HUES64 (cell line): Measurements from ENCODE around the gene LIMK2.

Source experiments
- H3K27ac ChIP-seq: 2 replicates; pipeline ENCODE4 v1.7.0; 2013; ENCODE audit warnings: low read depth, low read length, inconsistent platforms
- H3K27me3 ChIP-seq: 2 replicates; pipeline ENCODE4 v1.6.1; 2013; ENCODE audit warnings: mild to moderate bottlenecking, low read length; ENCODE audit not compliant: insufficient read depth
- H3K36me3 ChIP-seq: 2 replicates; pipeline ENCODE4 v1.6.1; 2013; ENCODE audit warnings: mild to moderate bottlenecking, low read length; ENCODE audit not compliant: insufficient read depth
- H3K4me1 ChIP-seq: 2 replicates; pipeline ENCODE4 v1.6.1; 2013; ENCODE audit warnings: mild to moderate bottlenecking, low read length, moderate library complexity; ENCODE audit not compliant: insufficient read depth
- H3K4me3 ChIP-seq: 2 replicates; pipeline ENCODE4 v1.5.1; 2013; ENCODE audit warnings: mild to moderate bottlenecking, low read length, moderate library complexity
- H3K9ac ChIP-seq: 2 replicates; pipeline ENCODE4 v1.6.1; 2013; ENCODE audit warnings: mild to moderate bottlenecking, low read depth, low read length
- H3K9me3 ChIP-seq: 2 replicates; pipeline ENCODE4 v1.6.1; 2013; ENCODE audit warnings: low read depth, low read length; ENCODE audit not compliant: insufficient read depth
- WGBS: fragments of 150-250, 120-280 bp; methylation state at CpG from one replicate; pipeline ENCODE4 v1.1.7; 2013; ENCODE audit warnings: missing lambda C conversion rate; 5-methylcytosine and 5-hydroxymethylcytosine counted together

Gene LIMK2

GRCh38 chr22:31276426-31277167 lies 64.5 kb downstream of the LIMK2 start:
- no peaks in the 10 kb centered on the region for H3K27me3 ChIP-seq
- peaks cover 2% of the 10 kb centered on the region; the same call in 1 of the 2 replicates for H3K4me1 ChIP-seq
- no peak overlapping the region for H3K27ac ChIP-seq
- H3K36me3 ChIP-seq: peaks cover 61% of the 10 kb centered on the region
- no peak overlapping the region for H3K4me3 ChIP-seq
- 95% methylated on average over 69 of the region's 69 CpGs for WGBS
- H3K9me3 ChIP-seq: no peaks in the 10 kb centered on the region
- no peak overlapping the region for H3K9ac ChIP-seq

DNA sequence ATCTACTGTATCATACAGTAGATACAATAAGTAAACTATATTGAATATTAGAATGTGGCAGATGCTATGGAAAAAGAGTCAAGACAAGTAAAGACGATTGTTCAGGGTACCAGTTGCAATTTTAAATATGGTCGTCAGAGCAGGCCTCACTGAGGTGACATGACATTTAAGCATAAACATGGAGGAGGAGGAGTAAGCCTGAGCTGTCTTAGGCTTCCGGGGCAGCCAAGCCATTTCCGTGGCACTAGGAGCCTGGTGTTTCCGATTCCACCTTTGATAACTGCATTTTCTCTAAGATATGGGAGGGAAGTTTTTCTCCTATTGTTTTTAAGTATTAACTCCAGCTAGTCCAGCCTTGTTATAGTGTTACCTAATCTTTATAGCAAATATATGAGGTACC lies 65.6 kb downstream of the LIMK2 start:
- 97% methylated on average over 5 of the region's 5 CpGs for WGBS
- Histone ChIP-seq H3K9me3 (no peaks in the 10 kb centered on the region), H3K36me3 (peaks cover 52% of the 10 kb centered on the region), H3K4me1 (no peaks in the 10 kb centered on the region; the same call in 1 of the 2 replicates), H3K9ac (no peak overlapping the region), H3K4me3 (no peak overlapping the region), H3K27me3 (no peaks in the 10 kb centered on the region), H3K27ac (no peak overlapping the region)

GRCh38 chr22:31278151-31278621 lies 66.1 kb downstream of the LIMK2 start:
- WGBS: 91% methylated on average over 9 of the region's 9 CpGs
- Histone ChIP-seq H3K27me3 (no peaks in the 10 kb centered on the region), H3K9ac (no peak overlapping the region), H3K9me3 (no peaks in the 10 kb centered on the region), H3K4me1 (no peaks in the 10 kb centered on the region), H3K4me3 (no peak overlapping the region), H3K27ac (no peak overlapping the region), H3K36me3 (peaks cover 49% of the 10 kb centered on the region)

DNA sequence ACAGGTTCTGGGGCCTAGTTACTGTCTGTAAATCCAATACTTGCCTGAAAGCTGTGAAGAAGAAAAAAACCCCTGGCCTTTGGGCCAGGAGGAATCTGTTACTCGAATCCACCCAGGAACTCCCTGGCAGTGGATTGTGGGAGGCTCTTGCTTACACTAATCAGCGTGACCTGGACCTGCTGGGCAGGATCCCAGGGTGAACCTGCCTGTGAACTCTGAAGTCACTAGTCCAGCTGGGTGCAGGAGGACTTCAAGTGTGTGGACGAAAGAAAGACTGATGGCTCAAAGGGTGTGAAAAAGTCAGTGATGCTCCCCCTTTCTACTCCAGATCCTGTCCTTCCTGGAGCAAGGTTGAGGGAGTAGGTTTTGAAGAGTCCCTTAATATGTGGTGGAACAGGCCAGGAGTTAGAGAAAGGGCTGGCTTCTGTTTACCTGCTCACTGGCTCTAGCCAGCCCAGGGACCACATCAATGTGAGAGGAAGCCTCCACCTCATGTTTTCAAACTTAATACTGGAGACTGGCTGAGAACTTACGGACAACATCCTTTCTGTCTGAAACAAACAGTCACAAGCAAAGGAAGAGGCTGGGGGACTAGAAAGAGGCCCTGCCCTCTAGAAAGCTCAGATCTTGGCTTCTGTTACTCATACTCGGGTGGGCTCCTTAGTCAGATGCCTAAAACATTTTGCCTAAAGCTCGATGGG lies 66.7 kb downstream of the LIMK2 start:
- H3K4me1 ChIP-seq: no peaks in the 10 kb centered on the region
- WGBS: 88% methylated on average over 6 of the region's 6 CpGs
- no peak overlapping the region for H3K9ac ChIP-seq
- H3K9me3 ChIP-seq: no peaks in the 10 kb centered on the region
- no peak overlapping the region for H3K27ac ChIP-seq
- H3K4me3 ChIP-seq: no peak overlapping the region
- peaks cover 45% of the 10 kb centered on the region for H3K36me3 ChIP-seq
- H3K27me3 ChIP-seq: no peaks in the 10 kb centered on the region

DNA sequence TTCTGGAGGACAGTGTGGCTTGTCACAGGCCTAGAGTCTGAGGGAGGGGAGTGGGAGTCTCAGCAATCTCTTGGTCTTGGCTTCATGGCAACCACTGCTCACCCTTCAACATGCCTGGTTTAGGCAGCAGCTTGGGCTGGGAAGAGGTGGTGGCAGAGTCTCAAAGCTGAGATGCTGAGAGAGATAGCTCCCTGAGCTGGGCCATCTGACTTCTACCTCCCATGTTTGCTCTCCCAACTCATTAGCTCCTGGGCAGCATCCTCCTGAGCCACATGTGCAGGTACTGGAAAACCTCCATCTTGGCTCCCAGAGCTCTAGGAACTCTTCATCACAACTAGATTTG lies 67.2 kb downstream of the LIMK2 start:
- peaks cover 40% of the 10 kb centered on the region for H3K36me3 ChIP-seq
- H3K4me3 ChIP-seq: no peak overlapping the region
- H3K9ac ChIP-seq: no peak overlapping the region
- no peaks in the 10 kb centered on the region for H3K9me3 ChIP-seq
- no peak overlapping the region for H3K27ac ChIP-seq
- no peaks in the 10 kb centered on the region for H3K4me1 ChIP-seq
- H3K27me3 ChIP-seq: no peaks in the 10 kb centered on the region

DNA sequence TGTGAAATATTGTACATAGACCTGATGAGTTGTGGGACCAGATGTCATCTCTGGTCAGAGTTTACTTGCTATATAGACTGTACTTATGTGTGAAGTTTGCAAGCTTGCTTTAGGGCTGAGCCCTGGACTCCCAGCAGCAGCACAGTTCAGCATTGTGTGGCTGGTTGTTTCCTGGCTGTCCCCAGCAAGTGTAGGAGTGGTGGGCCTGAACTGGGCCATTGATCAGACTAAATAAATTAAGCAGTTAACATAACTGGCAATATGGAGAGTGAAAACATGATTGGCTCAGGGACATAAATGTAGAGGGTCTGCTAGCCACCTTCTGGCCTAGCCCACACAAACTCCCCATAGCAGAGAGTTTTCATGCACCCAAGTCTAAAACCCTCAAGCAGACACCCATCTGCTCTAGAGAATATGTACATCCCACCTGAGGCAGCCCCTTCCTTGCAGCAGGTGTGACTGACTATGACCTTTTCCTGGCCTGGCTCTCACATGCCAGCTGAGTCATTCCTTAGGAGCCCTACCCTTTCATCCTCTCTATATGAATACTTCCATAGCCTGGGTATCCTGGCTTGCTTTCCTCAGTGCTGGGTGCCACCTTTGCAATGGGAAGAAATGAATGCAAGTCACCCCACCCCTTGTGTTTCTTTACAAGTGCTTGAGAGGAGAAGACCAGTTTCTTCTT lies 67.9 kb downstream of the LIMK2 start:
- no peaks in the 10 kb centered on the region for H3K4me1 ChIP-seq
- no peak overlapping the region for H3K27ac ChIP-seq
- no peak overlapping the region for H3K4me3 ChIP-seq
- no peaks in the 10 kb centered on the region for H3K27me3 ChIP-seq
- H3K36me3 ChIP-seq: peaks cover 35% of the 10 kb centered on the region
- no peaks in the 10 kb centered on the region for H3K9me3 ChIP-seq
- no peak overlapping the region for H3K9ac ChIP-seq

- H3K4me3 ChIP-seq: no peak overlapping the region
- no peaks in the 10 kb centered on the region for H3K9me3 ChIP-seq
- no peak overlapping the region for H3K27ac ChIP-seq
- H3K4me1 ChIP-seq: no peaks in the 10 kb centered on the region
- 86% methylated on average over 4 of the region's 4 CpGs for WGBS
- H3K9ac ChIP-seq: no peak overlapping the region
- peaks cover 23% of the 10 kb centered on the region for H3K36me3 ChIP-seq
- H3K27me3 ChIP-seq: no peaks in the 10 kb centered on the region
These were observed 69.6 kb downstream of the LIMK2 start for GRCh38 chr22:31281733-31282132.

DNA sequence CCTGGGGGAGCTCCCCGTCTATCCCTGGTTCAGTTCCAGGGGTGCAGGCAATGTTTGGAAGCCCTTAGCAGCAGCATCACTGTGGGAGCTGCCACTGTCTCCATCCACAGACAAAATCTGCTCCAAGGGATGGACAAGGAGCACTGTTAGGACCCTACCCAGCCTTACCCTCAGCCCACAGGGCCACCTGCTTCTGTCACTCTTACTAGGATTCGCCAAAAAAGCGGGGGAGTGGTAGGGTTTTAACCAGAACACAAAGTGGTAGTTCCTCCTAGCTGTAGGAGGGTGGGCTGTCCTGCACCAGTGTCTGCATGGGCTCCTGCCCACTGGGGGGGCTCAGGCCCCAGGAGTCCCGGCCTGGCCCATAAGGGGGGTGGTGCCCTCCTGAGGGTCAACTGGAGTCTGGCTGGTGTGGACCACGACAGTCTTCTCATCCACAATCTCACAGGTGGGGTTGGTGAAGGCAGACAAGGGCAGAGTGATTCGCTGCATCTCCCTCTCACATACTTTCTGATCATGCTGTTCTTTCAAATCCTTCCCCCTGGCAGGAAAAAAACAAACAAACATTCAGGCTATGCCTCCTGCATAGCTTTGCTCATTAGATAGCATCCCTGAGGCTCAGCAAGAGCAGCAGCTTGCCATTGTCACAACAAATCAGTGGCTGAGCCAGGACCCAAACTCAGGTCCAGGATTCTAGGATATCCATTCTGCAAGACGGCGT lies 70.8 kb downstream of the LIMK2 start:
- Histone ChIP-seq H3K27me3 (no peaks in the 10 kb centered on the region), H3K36me3 (peaks cover 16% of the 10 kb centered on the region), H3K9me3 (no peaks in the 10 kb centered on the region), H3K4me3 (no peak overlapping the region), H3K4me1 (no peaks in the 10 kb centered on the region), H3K9ac (no peak overlapping the region), H3K27ac (no peak overlapping the region)
- WGBS: 84% methylated on average over 8 of the region's 8 CpGs

- Histone ChIP-seq H3K4me1 (no peaks in the 10 kb centered on the region), H3K27me3 (peaks cover 7% of the 10 kb centered on the region), H3K36me3 (0 out of 2 replicates have a peak, but pooled peaks cover under 1% of the 10 kb centered on the region), H3K4me3 (no peak overlapping the region), H3K9me3 (no peaks in the 10 kb centered on the region), H3K27ac (no peak overlapping the region), H3K9ac (no peak overlapping the region)
- 63% methylated on average over 3 of the region's 3 CpGs for WGBS
These were observed 72.4 kb downstream of the LIMK2 start for GRCh38 chr22:31284281-31285155.

DNA sequence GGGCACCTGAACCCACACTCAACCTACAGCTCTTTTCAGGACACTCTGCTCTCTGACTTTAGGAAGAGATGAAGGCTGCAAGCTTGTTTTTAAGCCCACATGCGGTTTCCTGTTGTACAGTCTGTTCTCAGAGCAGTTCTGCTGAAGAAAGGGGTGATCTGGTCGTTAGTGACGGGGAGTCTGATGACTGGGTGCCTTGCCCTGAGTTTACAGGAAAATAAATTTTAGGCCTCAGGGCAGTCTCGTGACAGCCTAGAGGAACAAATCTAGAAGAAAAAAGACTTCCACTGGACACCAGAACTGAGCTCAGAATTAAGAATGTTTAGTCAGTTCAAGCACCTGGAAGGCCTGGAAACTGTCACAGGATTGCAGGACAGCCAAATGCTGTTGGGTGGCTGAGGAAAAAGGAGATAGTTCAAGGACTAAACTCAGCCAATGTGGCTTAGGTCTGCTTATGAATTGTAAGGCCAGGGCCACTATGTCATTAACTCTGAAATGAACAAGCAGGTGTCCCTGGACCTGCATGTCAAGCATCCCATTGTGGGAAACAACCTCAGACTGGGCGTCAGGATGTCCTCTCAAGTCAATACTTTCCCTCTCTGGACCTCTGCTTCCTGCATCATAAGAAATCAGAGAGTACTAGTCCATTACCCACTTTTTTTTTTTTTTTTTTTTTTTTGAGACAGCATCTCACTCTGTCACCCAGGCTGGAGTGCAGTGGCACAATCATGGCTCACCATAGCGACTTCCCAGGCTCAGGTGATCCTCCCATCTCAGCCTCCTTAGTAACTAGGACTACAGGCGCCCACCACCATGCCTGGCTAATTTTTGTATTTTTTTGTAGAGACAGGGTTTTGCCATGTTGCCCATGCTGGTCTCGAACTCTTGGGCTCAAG lies 74.5 kb downstream of the LIMK2 start:
- Histone ChIP-seq H3K27me3 (peaks cover 26% of the 10 kb centered on the region), H3K9ac (no peak overlapping the region), H3K9me3 (no peaks in the 10 kb centered on the region), H3K4me3 (no peak overlapping the region), H3K4me1 (peaks cover 2% of the 10 kb centered on the region), H3K36me3 (no peaks in the 10 kb centered on the region), H3K27ac (no peak overlapping the region)
- WGBS: 92% methylated on average over 8 of the region's 8 CpGs
